Activated CD4-positive, alpha-beta T cell treated with anti-CD3 and anti-CD28 coated beads, Interleukin-2, amount 50 U/mL, for 16 hours (primary cell): Measurements from ENCODE around the gene FRK.
"Not testable (repeated sequence)": the region's sequence is repeated elsewhere in the genome, so short reads cannot be mapped to it uniquely, and the experiment has no call there.

Source experiments
- DNase-seq: peaks from one replicate; pipeline ENCODE4 v3.0.0-alpha.2; 2020

Gene FRK

DNA sequence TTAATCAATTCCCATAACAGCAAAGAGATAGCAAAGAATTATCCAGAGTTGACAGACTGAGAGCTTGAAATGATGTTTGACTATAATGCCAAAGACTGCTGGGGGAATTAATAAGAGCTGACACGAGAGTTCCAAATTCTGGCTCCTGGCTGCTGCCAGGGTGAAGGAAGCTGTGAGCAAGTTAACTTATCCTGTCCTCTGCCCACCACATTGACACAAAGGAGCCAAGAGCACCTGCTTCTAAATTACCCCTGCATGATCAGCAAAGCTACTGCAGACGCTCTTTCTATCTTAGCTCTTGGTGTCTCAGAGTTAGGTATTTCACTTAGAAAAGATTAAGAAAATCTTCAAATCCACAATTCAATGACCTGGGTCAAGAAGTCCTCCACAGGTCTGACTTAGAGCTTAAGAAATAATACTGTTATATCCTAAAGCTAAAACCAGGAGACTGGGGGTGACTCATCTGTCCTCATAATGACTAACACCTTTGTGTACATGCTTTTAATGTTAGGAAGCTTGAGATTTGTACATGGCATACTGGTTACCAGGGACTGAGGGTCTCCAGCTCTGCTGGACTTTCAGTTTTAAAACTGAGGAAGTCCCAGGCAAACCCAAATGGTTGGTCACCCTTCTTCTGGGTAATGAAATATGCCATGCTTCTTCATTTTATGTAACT, 13.2 kb upstream of the FRK start:
- DNase-seq, result no peak

DNA sequence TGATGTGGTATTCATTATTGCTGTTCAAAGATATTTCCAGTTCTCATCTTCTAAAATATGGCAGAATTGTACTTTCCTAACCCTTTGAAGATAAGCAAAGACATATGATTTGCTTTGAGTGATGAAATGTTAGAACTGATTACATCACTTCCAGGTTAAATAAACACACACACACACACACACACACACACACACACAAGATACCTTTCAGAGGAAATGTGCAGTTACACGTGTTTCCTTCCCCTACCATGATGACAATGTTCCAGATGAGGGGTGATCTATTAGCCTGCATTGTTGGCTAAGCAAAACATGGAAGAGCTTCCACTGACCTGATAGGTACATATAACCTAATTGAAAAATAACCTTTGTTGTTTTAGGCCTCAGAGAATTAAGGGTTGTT, 11.7 kb upstream of the FRK start:
- DNase-seq, result peak; percentile 1

DNA sequence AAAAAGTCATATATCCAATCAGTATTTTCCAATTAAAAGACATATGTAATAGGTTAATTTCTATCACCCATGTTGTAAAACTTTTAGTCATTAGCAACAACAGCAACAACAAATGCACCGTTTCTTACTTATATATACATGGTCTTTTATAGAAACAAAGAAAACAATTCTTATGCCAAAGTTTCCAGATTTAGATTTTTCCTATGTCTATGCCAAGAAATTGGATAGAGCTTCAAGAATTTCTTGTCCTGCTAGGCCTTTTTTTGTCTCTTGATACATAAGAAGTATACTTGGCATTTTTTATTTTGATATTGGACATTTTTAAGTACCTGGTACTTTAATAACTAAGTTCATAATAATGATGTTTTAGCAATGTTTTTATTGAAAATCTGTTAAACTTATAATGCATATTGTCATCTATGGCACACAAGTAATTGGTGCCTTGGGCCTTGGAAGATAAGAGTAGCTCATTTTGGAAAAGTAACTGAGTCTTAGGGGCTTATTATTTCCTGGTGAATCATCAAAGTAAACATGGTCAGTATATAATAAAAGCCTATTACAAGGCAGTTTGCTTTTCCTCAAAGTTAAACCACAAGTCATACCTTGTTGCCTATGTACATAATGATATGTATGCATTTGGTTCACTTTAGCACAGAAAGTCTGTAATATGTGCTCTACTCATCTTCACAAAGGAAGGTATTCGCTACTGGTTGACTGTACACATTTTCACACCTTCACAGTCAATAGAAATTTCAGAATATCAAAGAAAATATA, 10.1 kb upstream of the FRK start:
- no peak for DNase-seq

DNA sequence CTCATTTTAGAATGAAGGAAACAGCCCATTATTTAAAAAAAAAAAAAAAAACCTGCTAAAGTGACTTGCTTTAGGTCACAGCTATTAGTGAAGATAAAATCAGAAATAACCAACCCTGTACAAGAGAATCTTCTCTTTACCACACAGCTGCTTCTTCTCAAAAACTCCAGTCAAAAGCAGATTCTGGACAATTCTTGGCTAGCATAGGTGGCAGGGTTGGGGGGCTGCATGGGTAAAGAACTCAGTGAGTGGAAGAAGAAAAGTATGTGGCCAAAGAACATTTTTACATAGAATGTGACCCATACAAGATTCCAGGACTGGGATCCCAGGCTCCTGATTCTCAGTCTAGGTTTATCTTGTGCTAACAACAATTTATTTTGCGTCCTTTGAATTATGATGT, 9.4 kb upstream of the FRK start:
- no peak for DNase-seq

DNA sequence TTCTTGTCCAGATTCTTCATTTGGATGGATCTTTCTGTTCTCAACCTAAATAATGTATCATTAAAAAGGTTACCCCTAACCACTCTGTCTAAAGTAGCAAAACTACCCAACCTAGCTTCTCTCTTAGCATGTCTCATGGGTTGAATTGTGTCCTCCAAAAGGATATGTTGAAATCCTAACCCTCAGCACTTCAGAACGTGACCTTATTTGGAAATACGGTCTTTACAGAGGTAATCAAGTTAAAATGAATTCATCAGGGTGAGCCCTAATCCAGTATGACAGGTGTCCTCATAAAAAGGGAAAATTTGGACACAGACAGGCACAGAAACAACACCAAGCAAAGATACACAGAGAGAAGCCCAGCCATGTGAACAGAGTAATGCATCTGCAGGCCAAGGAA, 6.1 kb upstream of the FRK start:
- DNase-seq, result no peak

DNA sequence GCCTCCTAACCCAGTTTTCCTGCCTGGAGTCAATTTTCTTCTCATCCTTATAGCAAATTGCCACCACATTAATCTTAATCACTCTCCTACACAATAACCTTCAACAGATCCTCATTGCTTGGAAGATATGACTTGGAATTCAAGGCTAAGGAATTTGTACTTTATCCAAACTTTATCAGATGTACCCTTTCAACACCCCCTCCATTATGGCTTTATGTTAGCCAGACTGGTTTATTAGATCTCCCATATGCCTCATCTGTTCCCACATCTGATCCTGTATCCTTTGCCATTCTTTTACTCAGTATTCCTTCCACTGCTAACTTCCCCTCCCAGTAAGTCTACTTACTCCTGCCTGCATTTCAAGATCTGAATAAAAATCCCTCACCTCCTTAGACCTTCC, 4.0 kb upstream of the FRK start:
- no peak for DNase-seq

- DNase-seq, result no peak
Observed at GRCh38 chr6:116062496-116062895, 1.8 kb upstream of the FRK start.

DNA sequence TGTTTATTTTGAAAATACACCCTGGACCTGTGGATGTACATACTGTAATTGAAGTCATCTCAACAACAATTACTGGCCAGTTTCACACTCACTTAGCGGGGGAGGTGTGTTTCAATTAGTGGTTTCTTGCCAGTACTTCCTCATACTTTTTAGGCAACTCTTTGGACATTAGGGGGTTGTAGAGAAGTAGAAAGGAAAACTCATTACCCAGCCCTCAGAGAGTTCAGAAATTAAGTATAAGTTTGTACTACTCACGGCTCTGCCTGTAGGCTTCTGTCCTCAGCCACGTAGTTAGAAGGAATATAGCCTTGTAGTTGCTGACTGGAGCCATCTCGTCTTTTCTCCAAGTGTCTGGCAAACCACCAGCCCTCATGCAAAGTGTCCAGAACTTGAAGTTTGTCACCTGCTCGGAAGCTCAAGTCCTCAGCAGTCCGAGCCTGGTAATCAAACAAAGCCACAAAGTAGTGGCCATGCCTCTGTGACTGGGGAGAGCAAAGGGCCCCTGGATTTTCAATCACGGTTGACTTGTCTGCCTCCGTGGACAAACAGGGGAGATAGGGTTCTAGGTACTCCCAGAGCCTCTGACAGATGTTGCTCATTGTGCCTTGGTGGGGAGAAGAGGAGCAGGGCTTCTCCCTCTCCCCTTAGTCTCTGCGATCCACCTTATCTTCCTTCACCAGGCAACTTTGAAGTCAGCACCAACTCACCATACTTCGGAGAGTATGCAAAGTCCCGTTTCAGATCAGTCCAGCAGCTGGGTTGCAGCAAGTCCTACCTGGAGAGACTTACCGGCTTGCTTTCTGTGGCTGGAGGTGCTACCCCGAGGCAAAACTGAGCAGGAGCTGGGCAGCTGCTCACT, 749 bp downstream of the FRK start:
- no peak for DNase-seq

- no peak for DNase-seq
Observed at GRCh38 chr6:116057766-116058165, 2.9 kb downstream of the FRK start.

GRCh38 chr6:116055513-116055912, 5.2 kb downstream of the FRK start:
- DNase-seq, result no peak

DNA sequence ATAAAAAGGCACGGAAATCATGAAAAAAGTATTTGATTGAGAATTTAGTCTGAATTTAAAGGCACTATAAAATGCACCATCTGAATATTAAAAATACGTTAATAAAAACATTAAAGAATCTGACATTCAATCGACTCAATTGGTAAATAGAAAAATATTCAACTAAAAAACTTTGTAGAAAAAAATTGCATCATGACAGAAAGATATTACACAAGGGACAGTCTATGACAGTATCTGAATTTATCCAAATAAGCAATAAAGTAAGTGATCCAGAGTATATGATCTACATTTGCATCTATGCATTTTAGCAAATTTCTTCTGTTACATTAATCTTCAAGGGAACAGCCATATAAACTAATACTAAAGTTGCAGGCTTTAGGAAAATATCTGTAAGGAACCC, 9.4 kb downstream of the FRK start:
- no peak for DNase-seq

DNA sequence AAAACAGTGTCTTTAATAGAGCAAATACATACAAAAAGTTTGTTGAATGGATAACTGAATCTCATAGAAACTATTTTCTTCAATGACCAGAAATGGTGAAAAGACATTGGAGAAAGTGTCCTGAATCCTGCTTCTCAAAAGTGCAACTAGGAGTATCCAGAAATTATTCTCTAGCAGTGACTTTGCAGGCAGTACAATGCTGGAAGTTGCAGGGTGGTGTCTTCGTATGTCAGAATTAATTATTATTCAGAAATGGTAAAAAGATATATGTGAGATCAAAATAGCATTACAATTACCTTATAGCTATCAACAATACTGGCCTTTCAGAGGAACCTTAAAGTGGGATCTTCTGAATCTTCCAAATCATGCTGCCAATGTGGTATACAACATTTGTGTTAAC, 10.0 kb downstream of the FRK start:
- DNase-seq, result no peak

DNA sequence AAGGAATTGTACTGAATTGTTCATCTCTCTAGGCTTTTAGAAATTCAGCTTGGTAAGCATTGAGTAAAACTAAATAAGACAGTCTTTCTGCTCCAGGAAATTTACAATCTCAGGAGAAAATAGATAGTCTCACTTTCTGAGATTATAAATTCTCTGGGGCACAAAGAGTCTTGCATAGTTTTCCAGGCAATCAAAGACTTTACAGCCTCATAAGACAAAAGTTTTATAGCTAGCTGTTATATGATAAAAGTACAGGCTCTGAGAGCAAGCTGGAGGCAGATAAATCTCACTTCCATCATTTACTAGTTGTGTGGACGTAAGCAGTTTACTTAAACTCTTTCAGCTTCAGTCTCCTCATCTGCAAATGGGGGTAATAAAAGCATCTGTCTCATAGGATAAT, 11.4 kb downstream of the FRK start:
- no peak for DNase-seq

DNA sequence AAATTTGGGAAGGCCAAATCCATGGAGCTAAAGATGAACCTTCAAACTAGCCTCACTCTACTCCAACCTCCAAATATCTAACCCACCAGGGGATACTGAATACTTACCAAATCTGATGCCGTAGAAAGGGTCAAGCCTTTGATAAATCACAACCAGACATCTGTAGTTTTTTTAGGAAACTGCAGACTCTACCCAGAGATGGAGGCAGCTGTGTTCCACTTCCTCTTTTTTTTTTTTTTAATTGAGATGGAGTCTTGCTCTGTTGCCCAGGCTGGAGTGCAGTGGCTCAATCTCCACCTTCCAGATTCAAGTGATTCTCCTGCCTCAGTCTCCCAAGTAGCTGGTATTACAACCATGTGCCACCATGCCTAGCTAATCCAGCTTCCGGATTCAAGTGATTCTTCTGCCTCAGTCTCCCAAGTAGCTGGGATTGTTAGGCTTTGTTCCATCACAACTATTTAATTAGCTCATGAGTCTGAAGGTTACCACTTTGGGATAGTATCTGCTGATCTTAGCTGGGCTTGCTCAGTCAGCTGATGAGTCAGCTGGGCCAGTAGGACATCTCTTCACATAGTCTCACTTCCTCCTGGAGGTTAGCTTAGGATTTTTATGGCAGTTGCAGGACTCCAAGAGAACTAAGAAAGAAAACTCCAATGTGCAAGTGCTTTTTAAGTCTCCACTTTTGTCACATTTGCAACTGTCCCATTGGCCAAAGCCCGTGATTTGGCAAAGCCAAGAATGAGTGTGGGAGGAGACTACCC, 13.3 kb downstream of the FRK start:
- DNase-seq, result no peak

DNA sequence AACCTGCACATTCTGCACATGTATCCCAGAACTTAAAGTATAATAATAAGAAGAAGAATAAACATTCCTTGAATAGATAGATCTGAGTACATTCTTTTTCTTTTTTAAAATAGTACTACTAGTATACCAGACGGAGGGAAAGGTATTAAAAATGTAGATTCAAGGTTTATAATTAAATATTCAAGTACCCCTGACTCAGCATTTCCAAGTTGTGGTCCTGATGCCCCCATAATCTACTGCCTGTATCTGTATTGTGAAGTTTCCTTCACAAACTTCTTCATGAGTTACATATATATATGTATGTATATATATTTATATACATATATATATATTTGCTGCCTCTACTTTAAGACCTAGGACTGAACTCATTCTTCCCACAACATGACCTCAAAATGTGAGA, 14.0 kb downstream of the FRK start:
- no peak for DNase-seq

DNA sequence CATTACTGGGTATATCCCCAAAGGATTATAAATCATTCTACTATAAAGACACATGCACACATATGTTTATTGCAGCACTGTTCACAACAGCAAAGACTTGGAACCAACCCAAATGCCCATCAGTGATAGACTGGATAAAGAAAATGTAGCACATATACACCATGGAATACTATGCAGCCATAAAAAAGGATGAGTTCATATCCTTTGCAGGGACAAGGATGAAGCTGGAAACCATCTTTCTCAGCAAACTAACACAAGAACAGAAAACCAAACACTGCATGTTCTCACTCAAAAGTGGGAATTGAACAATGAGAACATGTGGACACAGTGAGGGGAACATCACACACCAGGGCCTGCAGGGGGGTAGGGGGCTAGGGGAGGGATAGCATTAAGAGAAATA, 14.4 kb downstream of the FRK start:
- DNase-seq, result not testable (repeated sequence)

DNA sequence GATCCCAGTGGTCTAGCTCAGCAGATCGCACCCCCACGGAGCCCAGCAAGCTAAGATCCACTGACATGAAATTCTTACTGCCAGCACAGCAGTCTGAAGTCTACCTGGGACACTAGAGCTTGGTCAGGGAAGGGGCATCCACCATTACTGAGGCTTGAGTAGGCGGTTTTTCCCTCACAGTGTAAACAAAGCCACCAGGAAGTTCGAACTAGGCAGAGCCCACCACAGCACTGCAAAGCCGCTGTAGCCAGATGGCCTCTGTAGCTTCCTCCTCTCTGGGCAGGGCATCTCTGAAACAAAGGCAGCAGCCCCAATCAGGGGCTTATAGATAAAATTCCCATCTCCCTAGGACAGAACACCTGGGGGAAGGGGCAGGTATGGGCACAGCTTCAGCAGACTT, 18.8 kb downstream of the FRK start:
- DNase-seq, result no peak

- no peak for DNase-seq
Observed at GRCh38 chr6:116040993-116041392, 19.7 kb downstream of the FRK start.

DNA sequence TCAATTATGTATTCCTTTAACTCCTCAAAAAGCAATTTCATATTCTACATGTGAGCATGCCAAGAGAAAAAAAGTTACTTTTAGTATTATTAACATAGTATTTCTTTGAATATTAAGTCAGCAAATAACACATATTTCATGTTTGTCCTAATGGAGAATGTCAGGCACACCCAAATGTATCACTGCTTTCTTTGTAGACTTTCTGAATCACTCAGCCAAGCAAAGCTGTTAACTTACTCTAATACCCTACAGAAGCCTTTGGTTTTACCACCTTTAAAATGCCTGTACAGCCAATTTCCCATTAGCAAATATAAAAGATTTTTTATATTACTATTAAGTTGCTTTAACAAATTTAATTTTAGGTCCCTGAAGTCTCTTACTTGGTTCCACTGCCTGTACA, 23.8 kb downstream of the FRK start:
- no peak for DNase-seq

GRCh38 chr6:116036075-116036773, 24.5 kb downstream of the FRK start:
- no peak for DNase-seq

DNA sequence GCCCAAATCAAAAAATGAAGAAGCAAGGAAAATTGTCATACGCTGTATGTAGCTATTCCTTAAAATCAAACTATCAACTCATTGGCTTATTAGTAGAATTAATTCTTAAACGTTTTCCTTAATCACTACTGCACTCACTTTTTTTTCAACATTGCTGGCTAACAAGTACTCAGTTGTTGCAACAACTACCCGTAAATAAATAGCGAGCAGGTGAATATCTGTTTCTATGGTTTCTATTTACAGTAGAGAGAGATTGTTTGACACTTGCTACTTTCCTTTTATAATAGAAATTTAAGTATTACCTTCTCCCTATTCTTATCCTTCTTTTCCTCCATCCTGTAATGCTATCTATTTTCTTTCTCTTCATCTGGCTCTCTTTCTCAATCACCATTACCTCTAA, 25.1 kb downstream of the FRK start:
- DNase-seq, result no peak

GRCh38 chr6:116034327-116034726, 26.4 kb downstream of the FRK start:
- DNase-seq, result no peak
